Measurements from ENCODE around the gene TXNRD1.
"Not testable (repeated sequence)": the region's sequence is repeated elsewhere in the genome, so short reads cannot be mapped to it uniquely, and the experiment has no call there.

TXNRD1 gene

GRCh38 chr12:104212516-104212915, 3.1 kb upstream of the TXNRD1 start:
- no peak for DNase-seq (ENCODE audit: low read depth)
- TF ChIP-seq CTCF (conservative IDR thresholded peaks at IDR 0.05; ENCODE audit: control insufficient read depth, insufficient read depth, low read depth, low read length) = no peak
- H3K4me3 ChIP-seq (ENCODE audit: control insufficient read depth, low read depth, low read length) = no peak overlapping the region

GRCh38 chr12:104213952-104214351, 1.6 kb upstream of the TXNRD1 start:
- H3K4me3 ChIP-seq (ENCODE audit: control insufficient read depth, low read depth, low read length) = no peak overlapping the region
- DNase-seq (ENCODE audit: low read depth) = peak; percentile 98
- no peak for TF ChIP-seq CTCF (conservative IDR thresholded peaks at IDR 0.05; ENCODE audit: control insufficient read depth, insufficient read depth, low read depth, low read length)

GRCh38 chr12:104216521-104216924, 944 bp downstream of the TXNRD1 start:
- no peak for DNase-seq (ENCODE audit: low read depth)
- TF ChIP-seq CTCF (conservative IDR thresholded peaks at IDR 0.05; ENCODE audit: control insufficient read depth, insufficient read depth, low read depth, low read length) = no peak
- peak overlapping the region; percentile 58 for H3K4me3 ChIP-seq (ENCODE audit: control insufficient read depth, low read depth, low read length)

- not testable (repeated sequence) for H3K4me3 ChIP-seq (ENCODE audit: control insufficient read depth, low read depth, low read length); DNase-seq (ENCODE audit: low read depth)
These were observed 2.9 kb downstream of the TXNRD1 start for GRCh38 chr12:104218506-104218905.

- peak; percentile 49 for DNase-seq (ENCODE audit: low read depth)
These were observed 3.4 kb downstream of the TXNRD1 start for GRCh38 chr12:104218935-104219334.

GRCh38 chr12:104219361-104219892, 3.8 kb downstream of the TXNRD1 start:
- no peak for TF ChIP-seq CTCF (conservative IDR thresholded peaks at IDR 0.05; ENCODE audit: control insufficient read depth, insufficient read depth, low read depth, low read length)
- no peak overlapping the region for H3K4me3 ChIP-seq (ENCODE audit: control insufficient read depth, low read depth, low read length)
- peak; percentile 97 for DNase-seq (ENCODE audit: low read depth)

More at GRCh38 chr12:104218935-104219334, 3.4 kb downstream of the TXNRD1 start:
- H3K4me3 ChIP-seq (ENCODE audit: control insufficient read depth, low read depth, low read length) = no peak overlapping the region
- TF ChIP-seq CTCF (conservative IDR thresholded peaks at IDR 0.05; ENCODE audit: control insufficient read depth, insufficient read depth, low read depth, low read length) = no peak

GRCh38 chr12:104219908-104220404, 4.4 kb downstream of the TXNRD1 start:
- H3K4me3 ChIP-seq (ENCODE audit: control insufficient read depth, low read depth, low read length) = no peak overlapping the region
- TF ChIP-seq CTCF (conservative IDR thresholded peaks at IDR 0.05; ENCODE audit: control insufficient read depth, insufficient read depth, low read depth, low read length) = no peak
- DNase-seq (ENCODE audit: low read depth) = peak; percentile 83
